ENCODE results near the gene GLS. TPM values are rescaled to one million over a fixed set of nuclear protein-coding genes. Genes with fewer than 3 reads are reported as not detected.
A peak's percentile ranks its signal among the peaks of the same experiment; 100 is the strongest.
"Not testable (repeated sequence)": the region's sequence is repeated elsewhere in the genome, so short reads cannot be mapped to it uniquely, and the experiment has no call there.

Gene GLS
- total RNA-seq, 2 experiments from 2014 or later = 187 to 191 TPM

DNA sequence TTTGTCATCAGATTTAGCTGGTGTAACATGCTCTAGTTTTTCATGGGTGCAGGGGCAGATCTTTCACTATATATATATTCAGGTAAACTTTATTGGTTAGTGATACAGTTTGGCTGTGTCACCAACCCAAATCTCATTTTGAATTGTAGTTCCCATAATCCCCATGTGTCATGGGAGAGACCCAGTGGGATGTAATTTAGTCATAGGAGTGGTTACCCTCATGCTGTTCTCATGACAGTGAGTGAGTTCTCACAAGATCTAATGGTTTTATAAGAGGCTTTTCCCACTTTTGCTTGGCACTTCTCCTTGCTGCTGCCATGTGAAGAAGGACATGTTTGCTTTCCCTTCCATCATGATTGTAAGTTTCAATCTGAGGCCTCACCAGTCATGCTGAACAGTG lies 18.5 kb upstream of the GLS start:
- DNase-seq; ATAC-seq; H3K27me3 Mint-ChIP-seq; H3K27ac Mint-ChIP-seq; H3K9me3 Mint-ChIP-seq (ENCODE audit: low read depth); H3K4me3 Mint-ChIP-seq: not testable (repeated sequence)
- CTCF ChIA-PET = interaction anchor here (1.8 kb wide), 1 partner anchor 12 kb away, joined by 5 read pairs; no protein-coding TSS in a partner anchor
- H3K4me1 Mint-ChIP-seq = peaks cover 19% of the 10 kb centered on the region
- H3K36me3 Mint-ChIP-seq = peaks cover 17% of the 10 kb centered on the region

DNA sequence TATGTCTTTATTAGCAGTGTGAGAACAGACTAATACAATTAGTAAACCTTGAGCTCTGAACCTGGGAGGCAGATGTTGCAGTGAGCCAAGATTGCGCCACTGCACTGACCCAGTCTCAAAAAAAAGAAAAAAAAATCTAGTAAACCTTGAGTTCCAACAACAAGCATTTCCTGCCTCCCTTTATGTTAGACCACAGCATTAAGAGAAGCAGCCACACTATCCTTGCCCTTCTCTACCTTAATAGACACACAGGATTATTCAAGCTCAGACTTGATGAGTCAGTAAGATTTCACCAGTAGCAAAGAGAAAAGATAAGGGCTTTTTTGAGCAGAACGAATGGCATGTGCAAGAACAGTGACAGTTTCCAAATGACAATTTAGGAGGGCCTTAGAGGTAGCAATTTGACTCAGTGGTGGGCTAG lies 18.0 kb upstream of the GLS start:
- Mint-ChIP-seq H3K27ac (no peak overlapping the region), H3K27me3 (no peaks in the 10 kb centered on the region), H3K4me3 (no peak overlapping the region), H3K4me1 (peaks cover 19% of the 10 kb centered on the region), H3K9me3 (ENCODE audit: low read depth) (peaks cover 8% of the 10 kb centered on the region), H3K36me3 (peaks cover 17% of the 10 kb centered on the region)
- ATAC-seq (peak; percentile 58), DNase-seq (no peak)
- CTCF ChIA-PET = interaction anchor here (1.4 to 1.8 kb wide), 2 partner anchors 12 to 13 kb away, joined by 4 to 5 read pairs; no protein-coding TSS in a partner anchor

DNA sequence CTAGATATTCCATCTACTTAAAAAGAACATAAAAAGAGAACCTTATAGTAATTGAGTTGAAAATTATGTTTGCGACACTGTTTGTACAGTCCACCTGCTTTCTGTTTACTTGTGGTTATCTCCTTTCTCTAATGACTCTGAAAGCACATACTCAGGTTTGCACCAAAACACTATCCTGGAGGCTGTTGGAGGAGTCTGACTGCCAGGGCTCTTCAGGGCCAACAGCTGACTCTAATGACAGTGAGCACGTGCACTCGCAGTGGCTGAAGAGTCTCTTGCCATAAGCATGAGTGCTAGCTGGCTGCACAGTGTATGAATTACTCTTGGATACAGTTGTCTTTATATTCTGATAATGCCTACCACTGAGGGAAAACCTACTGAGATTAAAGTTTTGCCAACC lies 16.7 kb upstream of the GLS start:
- H3K27ac Mint-ChIP-seq = no peak overlapping the region
- H3K36me3 Mint-ChIP-seq = peaks cover 20% of the 10 kb centered on the region
- H3K9me3 Mint-ChIP-seq (ENCODE audit: low read depth) = peaks cover 8% of the 10 kb centered on the region
- H3K4me3 Mint-ChIP-seq = no peak overlapping the region
- DNase-seq (no peak), ATAC-seq (no peak)
- CTCF ChIA-PET = interaction anchor here (1.4 to 1.8 kb wide), 2 partner anchors 11 to 14 kb away, joined by 4 to 5 read pairs; no protein-coding TSS in a partner anchor
- H3K4me1 Mint-ChIP-seq = peaks cover 19% of the 10 kb centered on the region
- H3K27me3 Mint-ChIP-seq = no peaks in the 10 kb centered on the region

DNA sequence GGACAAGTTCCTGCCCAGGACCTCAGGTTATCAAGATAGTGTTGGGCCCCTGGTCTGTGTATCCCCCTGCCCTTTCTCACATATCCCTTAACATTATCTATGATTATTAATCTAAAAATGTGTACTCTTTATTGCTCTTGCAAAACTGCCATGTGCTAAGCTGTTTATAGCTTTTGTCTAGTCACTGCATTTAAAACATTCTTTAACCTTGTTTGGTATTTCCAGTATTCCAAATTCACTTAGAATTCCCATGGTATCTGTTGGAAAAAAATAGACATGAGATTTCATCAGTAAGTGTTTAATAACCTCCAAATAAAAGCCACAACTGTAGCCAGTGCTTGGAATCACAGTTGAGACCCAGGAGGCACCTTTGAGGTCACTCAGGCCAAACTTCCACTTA lies 16.2 kb upstream of the GLS start:
- Mint-ChIP-seq H3K36me3 (peaks cover 20% of the 10 kb centered on the region), H3K4me1 (peaks cover 19% of the 10 kb centered on the region), H3K4me3 (no peak overlapping the region), H3K9me3 (ENCODE audit: low read depth) (peaks cover 8% of the 10 kb centered on the region), H3K27ac (no peak overlapping the region), H3K27me3 (no peaks in the 10 kb centered on the region)
- no peak for DNase-seq
- no peak for ATAC-seq
- CTCF ChIA-PET = interaction anchor here (1.7 kb wide), 1 partner anchor 14 kb away, joined by 6 read pairs; no protein-coding TSS in a partner anchor

- Mint-ChIP-seq H3K27ac (no peak overlapping the region), H3K9me3 (ENCODE audit: low read depth) (peaks cover 3% of the 10 kb centered on the region), H3K4me3 (no peak overlapping the region), H3K27me3 (peaks cover 2% of the 10 kb centered on the region), H3K36me3 (peaks cover 9% of the 10 kb centered on the region), H3K4me1 (peaks cover 16% of the 10 kb centered on the region)
- CTCF ChIA-PET = interaction anchor here (1.0 to 1.4 kb wide), 2 partner anchors 17 to 19 kb away, joined by 4 read pairs; no protein-coding TSS in a partner anchor
- ATAC-seq = no peak
- no peak for DNase-seq
These were observed 13.4 kb upstream of the GLS start for GRCh38 chr2:190867212-190867611.

- CTCF ChIA-PET = interaction anchor here (1.4 kb wide), 1 partner anchor 19 kb away, joined by 4 read pairs; no protein-coding TSS in a partner anchor
- Mint-ChIP-seq H3K4me1 (peaks cover 11% of the 10 kb centered on the region), H3K27me3 (peaks cover 2% of the 10 kb centered on the region), H3K36me3 (peaks cover 7% of the 10 kb centered on the region), H3K9me3 (ENCODE audit: low read depth) (no peaks in the 10 kb centered on the region), H3K27ac (no peak overlapping the region), H3K4me3 (no peak overlapping the region)
- ATAC-seq (no peak), DNase-seq (no peak)
These were observed 12.8 kb upstream of the GLS start for GRCh38 chr2:190867832-190868231.

DNA sequence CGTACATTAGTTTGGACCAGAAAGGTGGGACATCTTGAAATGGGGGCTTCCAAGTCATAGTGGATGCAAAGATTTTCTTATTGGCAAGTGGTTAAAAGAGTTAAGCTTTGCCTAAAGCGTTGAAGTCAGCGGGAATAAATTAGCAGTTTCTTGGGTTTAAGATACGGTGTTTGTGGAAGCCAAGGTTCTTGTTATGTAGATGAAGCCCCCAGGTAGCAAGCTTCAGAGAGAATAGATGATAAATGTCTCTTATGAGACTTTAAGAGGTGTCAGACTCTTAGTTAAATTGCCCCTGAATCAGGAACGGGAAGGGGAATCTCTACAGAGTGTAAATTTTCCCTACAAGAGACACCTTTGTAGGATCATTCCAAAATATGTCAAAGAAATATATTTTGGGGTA lies 10.9 kb upstream of the GLS start:
- Mint-ChIP-seq H3K27me3 (peaks cover 2% of the 10 kb centered on the region), H3K36me3 (peaks cover 7% of the 10 kb centered on the region), H3K27ac (no peak overlapping the region), H3K4me1 (no peaks in the 10 kb centered on the region), H3K9me3 (ENCODE audit: low read depth) (no peaks in the 10 kb centered on the region), H3K4me3 (no peak overlapping the region)
- no peak for ATAC-seq
- CTCF ChIA-PET = interaction anchor here (1.6 kb wide), 1 partner anchor 20 kb away, joined by 4 read pairs; no protein-coding TSS in a partner anchor
- DNase-seq = no peak

GRCh38 chr2:190873451-190873850 lies 7.2 kb upstream of the GLS start:
- CTCF ChIA-PET = interaction anchor here (1.2 kb wide), 1 partner anchor 23 kb away, joined by 4 read pairs; no protein-coding TSS in a partner anchor
- not testable (repeated sequence) for H3K27ac Mint-ChIP-seq; H3K36me3 Mint-ChIP-seq; DNase-seq; H3K27me3 Mint-ChIP-seq; H3K9me3 Mint-ChIP-seq (ENCODE audit: low read depth); ATAC-seq; H3K4me3 Mint-ChIP-seq
- peaks cover 14% of the 10 kb centered on the region for H3K4me1 Mint-ChIP-seq

DNA sequence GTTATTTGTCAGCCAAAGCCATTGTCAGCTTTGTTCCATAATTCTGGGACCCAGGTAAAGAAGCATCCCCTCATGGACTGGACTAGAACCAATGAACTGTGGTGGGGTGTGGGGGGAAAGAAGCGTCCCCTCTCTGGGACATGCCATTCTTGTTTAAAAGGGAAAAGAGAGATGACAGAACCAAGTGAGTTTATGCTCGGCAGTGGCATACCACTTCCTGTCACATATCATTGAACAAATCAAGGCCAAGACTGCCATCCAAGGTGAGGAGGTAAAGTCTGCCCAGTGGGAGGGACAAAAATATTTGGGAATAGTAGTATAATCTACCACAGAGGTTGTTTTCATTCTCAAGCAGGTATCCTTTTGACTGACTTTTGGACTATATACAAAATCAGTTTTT lies 4.7 kb upstream of the GLS start:
- Mint-ChIP-seq H3K4me1 (peaks cover 19% of the 10 kb centered on the region), H3K36me3 (peaks cover 4% of the 10 kb centered on the region), H3K27me3 (peaks cover 2% of the 10 kb centered on the region), H3K9me3 (ENCODE audit: low read depth) (no peaks in the 10 kb centered on the region), H3K27ac (peak overlapping the region; percentile 71), H3K4me3 (peak overlapping the region; percentile 12)
- DNase-seq = peak; percentile 58
- CTCF ChIA-PET = interaction anchor here (1.2 to 1.5 kb wide), 3 partner anchors 13 to 25 kb away, joined by 3 to 11 read pairs (median 4); no protein-coding TSS in a partner anchor
- no peak for ATAC-seq

- ATAC-seq (no peak), DNase-seq (no peak)
- Mint-ChIP-seq H3K4me1 (peaks cover 19% of the 10 kb centered on the region), H3K27me3 (peaks cover 2% of the 10 kb centered on the region), H3K36me3 (peaks cover 4% of the 10 kb centered on the region), H3K27ac (no peak overlapping the region), H3K9me3 (ENCODE audit: low read depth) (no peaks in the 10 kb centered on the region), H3K4me3 (no peak overlapping the region)
- CTCF ChIA-PET = interaction anchor here (2.5 kb wide), 1 partner anchor 26 kb away, joined by 19 read pairs; no protein-coding TSS in a partner anchor
These were observed 4.0 kb upstream of the GLS start for GRCh38 chr2:190876631-190877030.

DNA sequence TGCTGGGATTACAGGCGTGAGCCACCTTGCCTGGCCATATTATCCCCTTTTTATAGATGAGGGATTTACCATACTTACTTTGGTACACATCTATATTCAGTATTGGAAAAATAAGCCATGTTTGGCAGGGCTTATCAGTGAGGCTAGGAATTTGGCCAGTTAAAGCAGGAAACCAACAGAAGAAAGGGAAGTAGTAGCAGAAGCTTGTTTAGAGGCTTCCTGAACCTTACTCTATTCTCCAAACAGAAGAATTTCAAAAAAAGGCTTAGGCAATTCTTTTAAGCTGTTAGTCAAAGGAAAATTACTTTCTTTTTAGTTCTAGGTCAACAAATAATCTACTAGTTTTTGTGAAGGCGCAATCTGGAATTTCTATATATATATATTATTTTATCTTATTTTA lies 3.2 kb upstream of the GLS start:
- Mint-ChIP-seq H3K27me3 (peaks cover 2% of the 10 kb centered on the region), H3K9me3 (ENCODE audit: low read depth) (no peaks in the 10 kb centered on the region), H3K4me1 (peaks cover 19% of the 10 kb centered on the region), H3K4me3 (no peak overlapping the region), H3K36me3 (peaks cover 9% of the 10 kb centered on the region), H3K27ac (no peak overlapping the region)
- DNase-seq = no peak
- no peak for ATAC-seq
- CTCF ChIA-PET = interaction anchor here (2.5 kb wide), 1 partner anchor 27 kb away, joined by 19 read pairs; no protein-coding TSS in a partner anchor

DNA sequence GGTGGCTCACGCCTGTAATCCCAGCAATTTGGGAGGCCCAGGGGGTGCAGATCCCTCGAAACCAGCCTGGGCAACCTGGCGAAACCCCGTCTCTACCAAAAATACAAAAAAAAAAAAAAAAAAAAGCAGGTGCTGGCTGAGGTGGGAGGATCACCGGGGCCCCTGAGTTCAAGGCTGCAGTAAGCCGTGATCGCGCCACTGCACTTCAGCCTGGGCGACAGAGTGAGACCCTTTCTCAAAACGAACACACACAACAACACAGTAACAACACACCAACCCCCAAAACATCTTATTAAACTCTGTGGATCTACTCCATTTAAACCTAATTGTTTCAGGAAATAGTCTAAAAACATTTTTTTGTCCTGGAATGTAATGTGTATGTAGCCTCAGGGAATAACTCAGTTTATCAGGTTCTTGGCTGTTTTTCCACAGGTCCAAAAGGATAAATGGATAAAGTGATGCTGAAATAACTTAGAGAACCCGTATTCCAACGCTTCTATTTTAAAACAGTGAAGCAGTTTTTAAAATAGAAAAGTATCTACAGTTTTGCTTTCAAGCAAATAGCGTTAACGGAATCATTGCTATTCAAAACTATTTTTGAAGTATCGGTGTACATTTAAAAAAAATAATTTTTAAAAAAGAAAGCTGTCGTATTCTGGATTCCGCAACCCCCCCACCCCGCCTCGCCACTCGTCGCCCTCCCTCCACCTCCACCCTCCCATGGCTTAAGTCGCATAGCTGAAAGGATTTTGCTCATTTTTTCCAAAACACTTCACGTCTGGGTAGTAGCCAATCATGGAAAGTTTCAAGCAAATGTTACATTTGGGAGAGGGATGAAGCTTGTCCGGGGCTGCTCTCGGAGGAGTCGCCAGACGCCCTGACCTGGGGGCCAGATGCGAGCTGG lies 895 bp upstream of the GLS start:
- ATAC-seq (peak; percentile 5), DNase-seq (no peak)
- CTCF ChIA-PET = interaction anchor here (1.0 to 1.4 kb wide), 2 partner anchors 9 to 275 kb away, joined by 3 read pairs; no protein-coding TSS in a partner anchor
- H3K4me1 Mint-ChIP-seq = peaks cover 34% of the 10 kb centered on the region
- H3K9me3 Mint-ChIP-seq (ENCODE audit: low read depth) = no peaks in the 10 kb centered on the region
- peak overlapping the region; percentile 99 for H3K27ac Mint-ChIP-seq
- peak overlapping the region; percentile 88 for H3K4me3 Mint-ChIP-seq
- peaks cover 2% of the 10 kb centered on the region for H3K27me3 Mint-ChIP-seq
- H3K36me3 Mint-ChIP-seq = peaks cover 26% of the 10 kb centered on the region

DNA sequence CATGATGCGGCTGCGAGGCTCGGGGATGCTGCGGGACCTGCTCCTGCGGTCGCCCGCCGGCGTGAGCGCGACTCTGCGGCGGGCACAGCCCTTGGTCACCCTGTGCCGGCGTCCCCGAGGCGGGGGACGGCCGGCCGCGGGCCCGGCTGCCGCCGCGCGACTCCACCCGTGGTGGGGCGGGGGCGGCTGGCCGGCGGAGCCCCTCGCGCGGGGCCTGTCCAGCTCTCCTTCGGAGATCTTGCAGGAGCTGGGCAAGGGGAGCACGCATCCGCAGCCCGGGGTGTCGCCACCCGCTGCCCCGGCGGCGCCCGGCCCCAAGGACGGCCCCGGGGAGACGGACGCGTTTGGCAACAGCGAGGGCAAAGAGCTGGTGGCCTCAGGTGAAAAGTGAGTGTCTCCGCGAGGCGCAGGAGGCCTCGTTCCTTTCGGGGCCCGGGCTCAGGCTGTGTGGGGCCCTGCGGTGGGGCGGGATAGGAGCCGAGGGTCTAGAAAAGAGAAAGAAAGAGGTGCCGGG lies 520 bp downstream of the GLS start:
- Mint-ChIP-seq H3K4me1 (peaks cover 33% of the 10 kb centered on the region), H3K36me3 (peaks cover 31% of the 10 kb centered on the region), H3K4me3 (peak overlapping the region; percentile 96), H3K27me3 (peaks cover 2% of the 10 kb centered on the region), H3K27ac (peak overlapping the region; percentile 99), H3K9me3 (ENCODE audit: low read depth) (no peaks in the 10 kb centered on the region)
- DNase-seq (no peak), ATAC-seq (peak; percentile 3)
- CTCF ChIA-PET = interaction anchor here (1.4 to 2.7 kb wide), 3 partner anchors 8 to 139 kb away, joined by 3 to 12 read pairs (median 3); no protein-coding TSS in a partner anchor

Data from activated CD8-positive, alpha-beta memory T cell treated with anti-CD3 and anti-CD28 coated beads, Interleukin-2, amount 10 ng/mL, durations not matched to agents 7 days and 5 days (primary cell).